Measurements from ENCODE around the gene IFITM2. TPM values are rescaled to one million over a fixed set of nuclear protein-coding genes. Genes with fewer than 3 reads are reported as not detected.

IFITM2 gene
- total and polyA plus RNA-seq, 4 donors, result 8.5 to 1,441 (median 404) TPM

GRCh38 chr11:271319-271715, 36.3 kb upstream of the IFITM2 start (continued):
- no peak for TF ChIP-seq EGR1 (IDR thresholded peaks at IDR 0.05; ENCODE audit: low read depth in 2 of 2)
- no peak for TF ChIP-seq RAD21 (IDR thresholded peaks at IDR 0.05)
- TF ChIP-seq TAF1 (conservative IDR thresholded peaks at IDR 0.05), result no peak
- no peak for TF ChIP-seq SP1 (IDR thresholded peaks at IDR 0.05)
- TF ChIP-seq ATF3 (IDR thresholded peaks at IDR 0.05), result no peak

DNA sequence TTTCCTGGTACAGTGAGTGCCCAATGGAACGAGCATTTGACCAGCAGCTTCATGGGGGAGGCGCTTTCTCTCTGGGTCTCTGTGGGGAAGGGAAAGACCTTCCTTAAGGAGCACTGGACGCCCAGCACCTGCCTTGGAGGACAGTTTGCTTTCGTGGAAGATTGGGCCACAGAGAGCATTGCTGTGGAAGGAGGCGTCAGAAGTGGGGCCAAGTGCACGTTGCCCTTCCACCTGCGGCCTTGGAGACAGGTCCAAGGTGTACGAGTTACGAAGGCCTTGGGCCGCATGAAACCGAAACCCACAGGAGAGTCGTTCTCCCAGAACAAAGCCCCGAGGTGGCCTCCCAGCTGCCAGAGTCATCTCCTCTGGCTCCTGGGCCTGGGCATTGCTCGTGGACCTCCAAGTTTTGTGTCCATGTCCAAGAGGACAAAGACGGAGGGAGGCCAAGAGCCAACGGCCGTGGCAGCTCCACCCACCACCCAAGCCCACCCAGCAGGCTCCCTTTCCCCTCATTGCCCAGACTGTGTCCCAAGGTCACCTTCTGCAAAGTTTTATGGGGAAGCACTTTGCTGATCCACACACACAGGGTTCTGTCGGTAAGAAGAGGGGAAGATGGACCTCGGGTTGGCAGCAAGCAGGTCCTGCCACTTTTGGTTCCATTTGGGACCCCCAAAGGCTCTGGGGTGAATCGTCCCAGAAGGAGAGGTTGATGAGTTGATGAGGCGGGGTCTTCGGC, 35.3 kb upstream of the IFITM2 start:
- Histone ChIP-seq H3K27ac (ENCODE audit: low read depth in 1 of 2, low read length in 2 of 2) (no peak overlapping the region), H3K36me3 (ENCODE audit: control insufficient read depth in 4 of 4, insufficient read depth in 3 of 4, low read depth in 1 of 4, low read length in 3 of 4) (no peaks in the 10 kb centered on the region), H3K4me1 (ENCODE audit: control insufficient read depth in 4 of 4, insufficient read depth in 4 of 4, low read length in 3 of 4) (peaks cover 0 to 3% (median 0%) of the 10 kb centered on the region in 4 donors), H3K9me3 (ENCODE audit: control insufficient read depth in 4 of 4, low read length in 3 of 4) (no peaks in the 10 kb centered on the region), H3K9ac (ENCODE audit: low read depth in 1 of 2, low read length in 2 of 2) (no peak overlapping the region), H3K4me3 (ENCODE audit: low read depth in 1 of 3, low read length in 3 of 3) (no peak overlapping the region), H3K27me3 (ENCODE audit: control insufficient read depth in 4 of 4, insufficient read depth in 4 of 4, low read length in 3 of 4) (no peaks in the 10 kb centered on the region)
- TF ChIP-seq YY1 (IDR thresholded peaks at IDR 0.05), result no peak
- TF ChIP-seq EGR1 (IDR thresholded peaks at IDR 0.05; ENCODE audit: low read depth in 2 of 2), result no peak
- TF ChIP-seq SP1 (IDR thresholded peaks at IDR 0.05), result no peak
- TF ChIP-seq, protein P1, sequence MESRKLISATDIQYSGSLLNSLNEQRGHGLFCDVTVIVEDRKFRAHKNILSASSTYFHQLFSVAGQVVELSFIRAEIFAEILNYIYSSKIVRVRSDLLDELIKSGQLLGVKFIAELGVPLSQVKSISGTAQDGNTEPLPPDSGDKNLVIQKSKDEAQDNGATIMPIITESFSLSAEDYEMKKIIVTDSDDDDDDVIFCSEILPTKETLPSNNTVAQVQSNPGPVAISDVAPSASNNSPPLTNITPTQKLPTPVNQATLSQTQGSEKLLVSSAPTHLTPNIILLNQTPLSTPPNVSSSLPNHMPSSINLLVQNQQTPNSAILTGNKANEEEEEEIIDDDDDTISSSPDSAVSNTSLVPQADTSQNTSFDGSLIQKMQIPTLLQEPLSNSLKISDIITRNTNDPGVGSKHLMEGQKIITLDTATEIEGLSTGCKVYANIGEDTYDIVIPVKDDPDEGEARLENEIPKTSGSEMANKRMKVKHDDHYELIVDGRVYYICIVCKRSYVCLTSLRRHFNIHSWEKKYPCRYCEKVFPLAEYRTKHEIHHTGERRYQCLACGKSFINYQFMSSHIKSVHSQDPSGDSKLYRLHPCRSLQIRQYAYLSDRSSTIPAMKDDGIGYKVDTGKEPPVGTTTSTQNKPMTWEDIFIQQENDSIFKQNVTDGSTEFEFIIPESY (IDR thresholded peaks at IDR 0.05), result no peak
- no peak for TF ChIP-seq REST (IDR thresholded peaks at IDR 0.05)
- TF ChIP-seq HNF4A (conservative IDR thresholded peaks at IDR 0.05), result no peak
- no peak for TF ChIP-seq RAD21 (IDR thresholded peaks at IDR 0.05)
- TF ChIP-seq FOXA1 (IDR thresholded peaks at IDR 0.05), result no peak
- TF ChIP-seq NR2F2 (IDR thresholded peaks at IDR 0.05), result no peak
- TF ChIP-seq HNF4G (IDR thresholded peaks at IDR 0.05), result no peak
- TF ChIP-seq MAX (IDR thresholded peaks at IDR 0.05), result no peak
- TF ChIP-seq RXRA (IDR thresholded peaks at IDR 0.05), result no peak
- TF ChIP-seq CTCF (IDR thresholded peaks at IDR 0.05; ENCODE audit: low read depth, low read length, missing input control), result no peak
- no peak for TF ChIP-seq FOXA2 (IDR thresholded peaks at IDR 0.05)
- no peak for TF ChIP-seq ATF3 (IDR thresholded peaks at IDR 0.05)
- TF ChIP-seq GABPA (IDR thresholded peaks at IDR 0.05 in 1 of 2, conservative IDR thresholded peaks at IDR 0.05 in 1 of 2), result no peak
- TF ChIP-seq JUND (IDR thresholded peaks at IDR 0.05), result no peak
- TF ChIP-seq TAF1 (conservative IDR thresholded peaks at IDR 0.05), result no peak
- WGBS, result 87% methylated on average over 22 of the region's 22 CpGs
- peak; percentile 24 for DNase-seq (ENCODE audit: low spot score)

Measured in liver (tissue), 9 donors.